HG03565 (cell line): Measurements from ENCODE around the gene POGZ.
"Not testable (repeated sequence)": the region's sequence is repeated elsewhere in the genome, so short reads cannot be mapped to it uniquely, and the experiment has no call there.

ENCODE experiments used
- ATAC-seq: cut with Tn5 transposase; IDR thresholded peaks from one replicate; pipeline ENCODE4 v1.9.1; 2021; ENCODE audit warnings: mild to moderate bottlenecking, moderate library complexity; ENCODE audit not compliant: unreplicated experiment

POGZ gene

GRCh38 chr1:151478140-151478812, 19.0 kb upstream of the POGZ start:
- ATAC-seq = no peak

GRCh38 chr1:151477066-151477465, 17.8 kb upstream of the POGZ start:
- no peak for ATAC-seq

GRCh38 chr1:151476083-151476482, 16.8 kb upstream of the POGZ start:
- no peak for ATAC-seq

- peak; percentile 79 for ATAC-seq
These were observed 15.9 kb upstream of the POGZ start for GRCh38 chr1:151475175-151475574.

- peak; percentile 6 for ATAC-seq
These were observed 15.5 kb upstream of the POGZ start for GRCh38 chr1:151474745-151475144.

- ATAC-seq = no peak
These were observed 13.8 kb upstream of the POGZ start for GRCh38 chr1:151472856-151473731.

- ATAC-seq = no peak
These were observed 5.7 kb upstream of the POGZ start for GRCh38 chr1:151465026-151465425.

- ATAC-seq = no peak
These were observed 2.4 kb upstream of the POGZ start for GRCh38 chr1:151461694-151462093.

GRCh38 chr1:151458802-151459330, 428 bp downstream of the POGZ start:
- ATAC-seq = peak; percentile 28

- peak; percentile 25 for ATAC-seq
These were observed 1.1 kb downstream of the POGZ start for GRCh38 chr1:151457911-151458801.

- no peak for ATAC-seq
These were observed 3.3 kb downstream of the POGZ start for GRCh38 chr1:151455966-151456365.

GRCh38 chr1:151455231-151455630, 4.1 kb downstream of the POGZ start:
- ATAC-seq = no peak

- no peak for ATAC-seq
These were observed 11.6 kb downstream of the POGZ start for GRCh38 chr1:151447696-151448095.

- ATAC-seq = no peak
These were observed 14.5 kb downstream of the POGZ start for GRCh38 chr1:151444783-151445177.

GRCh38 chr1:151443846-151444782, 15.2 kb downstream of the POGZ start:
- ATAC-seq = peak; percentile 69

GRCh38 chr1:151437396-151437795, 21.9 kb downstream of the POGZ start:
- not testable (repeated sequence) for ATAC-seq

- ATAC-seq = no peak
These were observed 22.3 kb downstream of the POGZ start for GRCh38 chr1:151436985-151437384.

GRCh38 chr1:151435174-151435573, 24.1 kb downstream of the POGZ start:
- no peak for ATAC-seq

GRCh38 chr1:151433827-151434226, 25.5 kb downstream of the POGZ start:
- not testable (repeated sequence) for ATAC-seq

GRCh38 chr1:151428068-151428467, 31.2 kb downstream of the POGZ start:
- ATAC-seq = no peak
